NCI-H774 (cell line): Measurements from ENCODE around the gene HOXD4.

Experiments
- DNase-seq: peaks from one replicate; lab custom pipeline; 2025; lab: John Stamatoyannopoulos, UW

The HOXD4 gene

DNA sequence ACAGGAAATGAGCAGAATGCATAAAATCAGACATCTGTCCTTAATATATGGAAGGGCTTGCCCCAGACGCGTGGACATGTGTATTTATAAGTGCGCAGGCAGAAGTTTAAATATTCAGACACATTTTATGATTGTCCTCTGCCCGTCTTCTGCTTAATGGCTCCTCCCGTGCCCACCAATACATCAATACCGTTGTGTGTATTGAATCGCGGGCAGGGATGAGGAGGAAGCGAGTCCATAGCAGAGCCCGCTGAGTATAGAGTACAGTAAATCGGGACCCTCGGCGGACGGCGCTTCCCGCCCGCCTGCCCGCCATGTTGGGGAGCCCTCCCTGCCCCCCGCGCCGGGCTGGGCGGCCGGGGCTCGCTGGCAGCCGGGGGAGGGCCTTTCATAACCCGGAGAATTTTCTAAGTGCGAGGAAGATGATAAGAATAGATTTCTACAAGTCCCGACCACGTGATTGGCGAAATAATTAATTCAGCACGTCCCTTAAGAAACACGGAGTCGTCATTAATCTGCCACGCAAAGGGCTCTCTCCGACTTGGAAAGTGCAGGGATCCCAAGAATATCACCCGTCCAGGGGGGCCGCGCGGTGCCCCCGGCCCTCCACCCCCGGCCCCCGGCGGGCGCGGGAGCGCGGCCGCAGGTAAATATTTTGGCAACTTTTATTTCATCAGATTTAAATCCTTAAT is 5.6 kb downstream of the HOXD4 start, which contains the start of gene HOXD3:
Gene HOXD3, plus strand, starts transcription at position 501 of the 692 bp plus-strand sequence. CDS start 11,808 bp downstream, outside the sequence.
- no peak for DNase-seq

DNA sequence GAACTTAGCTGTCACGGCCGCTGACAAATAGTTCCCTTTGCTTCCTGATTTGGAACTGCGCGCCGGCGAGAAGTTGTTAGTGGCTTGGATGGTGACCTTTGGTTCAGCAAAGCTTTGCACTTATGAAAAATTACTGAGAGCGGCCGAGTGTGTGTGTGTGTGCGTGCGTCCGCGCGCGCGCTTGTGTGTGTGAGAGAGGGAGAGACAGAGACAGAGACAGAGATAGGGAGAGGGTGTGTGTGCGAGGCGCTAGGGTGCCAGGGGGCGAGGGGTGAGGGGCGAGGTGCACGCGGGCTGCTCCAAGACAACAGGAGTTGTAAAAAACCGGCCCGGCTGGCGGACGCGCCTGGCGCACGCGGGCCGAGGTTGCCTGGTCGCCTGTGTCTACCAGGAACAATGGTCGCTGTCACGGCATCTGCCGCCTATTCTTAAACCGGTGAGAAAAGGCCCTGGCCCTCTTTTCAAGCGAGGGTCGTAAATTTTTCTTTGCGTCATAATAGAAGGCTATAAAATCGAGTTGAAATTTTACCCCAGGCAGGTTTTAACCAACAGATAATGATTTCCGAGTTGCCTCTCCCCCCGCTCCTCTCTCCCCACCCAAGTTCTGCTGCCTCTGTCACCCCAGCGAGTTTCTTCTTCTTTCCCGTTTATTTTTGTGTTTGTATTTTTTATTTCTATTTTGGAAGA is 6.3 kb downstream of the HOXD4 start:
- DNase-seq: no peak

GRCh38 chr2:176158186-176158591 is 6.8 kb downstream of the HOXD4 start:
- DNase-seq: no peak

DNA sequence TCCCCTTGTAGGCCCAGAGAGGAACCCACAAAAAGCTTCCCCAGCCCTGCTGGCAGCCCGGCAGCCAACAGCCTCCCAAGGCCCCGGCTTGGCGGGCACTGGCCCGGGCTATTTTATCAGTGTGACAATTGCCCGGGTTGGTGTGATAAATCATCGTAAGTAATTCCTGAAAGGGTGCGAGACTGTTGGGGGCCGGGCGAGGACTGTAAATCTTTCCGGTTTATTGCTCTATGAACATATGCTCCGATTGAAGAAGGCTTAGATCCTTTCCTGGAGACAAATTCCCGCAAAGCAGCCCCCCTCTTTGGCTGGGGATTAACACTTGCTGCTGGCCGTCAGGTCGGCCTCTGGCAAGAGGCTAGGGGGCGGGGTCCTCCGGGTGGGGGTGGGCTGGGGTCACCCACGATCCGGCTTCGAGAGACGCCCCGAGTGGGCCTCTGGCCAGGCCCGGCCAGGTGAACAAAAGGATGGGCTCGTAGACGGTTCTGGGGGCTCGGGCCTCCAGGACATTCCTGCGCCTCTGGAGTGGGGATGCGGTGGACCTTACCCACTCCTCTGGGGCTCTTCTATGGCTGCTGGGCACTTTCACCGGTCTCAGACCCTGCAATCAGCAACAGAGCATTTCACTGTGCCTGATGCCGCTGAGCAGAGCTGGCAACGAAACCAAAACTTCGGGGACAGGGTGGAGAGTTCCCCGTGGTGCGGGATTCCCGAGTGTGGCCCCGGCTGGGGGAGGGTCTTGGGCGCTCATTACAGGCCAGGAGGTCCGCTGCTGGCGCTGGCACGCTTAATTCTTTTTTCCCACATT is 7.7 kb downstream of the HOXD4 start:
- no peak for DNase-seq

GRCh38 chr2:176159663-176160250 is 8.4 kb downstream of the HOXD4 start:
- DNase-seq: no peak

DNA sequence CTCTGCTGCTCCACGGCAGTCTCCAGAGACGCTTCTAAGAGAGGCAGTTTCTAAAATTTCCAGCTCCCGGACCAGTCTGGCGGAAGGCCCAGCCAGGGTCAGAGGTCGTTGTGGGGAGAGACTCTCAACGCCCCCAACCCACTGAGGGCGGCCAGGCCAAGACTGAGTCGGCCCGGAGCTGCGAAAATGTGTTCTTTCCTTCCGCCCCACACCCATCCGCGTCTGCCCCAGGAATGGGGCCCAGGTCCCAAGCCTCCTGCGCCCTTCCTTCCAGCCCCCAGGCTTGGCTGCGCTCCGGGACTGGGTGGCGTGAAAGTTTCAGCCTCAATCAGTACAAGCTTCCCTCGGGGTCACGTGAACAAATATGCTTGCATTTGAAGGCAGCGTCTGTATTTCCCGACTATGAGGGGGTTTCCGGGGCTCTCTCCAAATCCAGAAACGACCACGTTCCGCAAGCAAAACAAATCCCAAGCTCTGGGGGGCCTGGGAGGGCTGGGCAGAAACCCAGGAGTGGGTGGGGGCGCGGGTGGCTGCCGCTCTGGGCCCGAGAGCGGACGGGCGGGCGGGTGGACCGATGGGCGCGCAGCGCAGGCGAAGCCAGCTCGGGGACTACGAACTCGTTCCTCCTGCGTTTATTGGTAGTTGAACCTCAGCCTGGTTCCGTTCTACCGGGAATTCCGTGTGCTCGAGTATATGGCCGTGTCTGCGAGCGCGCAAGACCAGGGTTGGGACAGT is 9.1 kb downstream of the HOXD4 start:
- DNase-seq: no peak

DNA sequence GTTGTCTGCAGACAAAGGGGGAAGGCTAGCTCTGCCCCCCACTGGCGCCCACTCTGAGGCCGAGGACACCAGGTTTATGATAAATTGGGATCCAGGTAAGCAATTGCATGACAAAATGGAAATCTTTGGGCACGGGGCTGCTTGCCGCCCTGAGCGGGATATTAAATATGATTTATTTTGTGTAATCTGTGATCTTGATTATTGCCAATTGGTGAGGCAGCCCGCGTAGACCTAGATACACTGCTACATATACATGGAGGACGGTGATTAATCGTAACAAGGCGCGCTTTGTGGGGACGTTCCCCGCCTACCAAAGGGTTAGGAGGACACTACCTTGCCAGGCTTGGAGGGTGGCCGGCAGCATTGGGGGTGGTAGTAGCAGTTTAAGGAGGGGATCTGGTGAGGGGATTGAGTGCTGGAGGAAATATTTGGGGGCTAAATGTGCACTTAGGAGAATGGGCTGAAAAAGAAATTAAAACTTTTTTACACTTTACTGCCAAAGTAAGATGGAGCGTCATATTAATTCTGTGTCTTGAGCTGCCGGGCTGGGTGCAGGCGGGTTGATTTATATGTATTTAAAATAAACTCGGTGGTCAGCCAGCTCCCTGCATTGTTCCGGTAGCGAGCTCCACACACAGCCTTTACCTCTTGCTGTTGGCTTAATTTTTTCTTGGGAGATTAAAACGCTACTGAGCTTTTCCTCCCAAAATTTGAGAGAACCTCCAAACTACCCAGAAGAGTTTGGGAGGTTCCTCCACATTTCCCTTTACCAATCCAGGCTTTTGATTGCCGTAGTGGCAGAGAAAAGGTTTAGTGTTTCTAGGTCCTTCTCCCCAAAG is 9.9 kb downstream of the HOXD4 start:
- no peak for DNase-seq

DNA sequence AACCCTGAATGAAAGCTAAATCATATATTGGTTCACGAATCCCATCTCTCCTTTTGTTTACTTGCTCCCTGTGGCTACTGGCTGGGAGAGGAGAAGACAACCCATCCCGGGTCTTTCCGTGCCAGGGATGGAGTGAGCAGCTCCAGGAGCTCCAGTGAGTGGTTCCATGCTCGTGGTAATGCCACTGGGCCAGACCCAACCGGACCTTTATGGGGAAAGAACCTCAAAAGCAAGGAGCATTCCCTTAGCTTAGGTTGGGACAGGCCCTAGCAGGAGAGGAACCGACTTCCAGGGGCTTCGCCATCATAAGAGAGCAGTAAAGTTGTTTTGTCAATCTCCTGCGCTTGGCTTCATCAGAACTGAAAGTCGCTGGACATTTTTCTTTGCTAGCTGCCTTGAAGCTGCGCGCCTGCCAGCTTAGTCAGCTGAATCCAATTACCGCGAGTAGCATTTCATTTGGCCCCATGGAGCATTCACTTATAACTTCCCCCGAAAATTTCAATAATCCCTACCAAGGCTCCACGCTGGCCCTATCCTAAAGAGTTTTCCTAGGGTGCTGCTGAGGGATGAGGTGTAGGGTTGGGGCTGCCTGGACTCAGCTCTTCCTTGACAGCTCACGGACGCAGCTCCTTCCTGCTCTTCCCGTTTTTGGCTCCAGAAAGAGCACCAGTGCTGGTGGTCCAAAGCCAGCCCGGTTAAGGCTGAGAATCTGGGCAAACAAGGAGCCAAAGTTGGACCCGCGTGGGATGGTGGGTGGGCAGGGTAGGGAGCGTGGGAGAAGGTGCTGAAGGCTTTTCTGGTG is 10.7 kb downstream of the HOXD4 start:
- DNase-seq: no peak

- DNase-seq: no peak
Observed at GRCh38 chr2:176162911-176163671, 11.7 kb downstream of the HOXD4 start.

GRCh38 chr2:176163672-176164056 is 12.3 kb downstream of the HOXD4 start:
- DNase-seq: no peak

DNA sequence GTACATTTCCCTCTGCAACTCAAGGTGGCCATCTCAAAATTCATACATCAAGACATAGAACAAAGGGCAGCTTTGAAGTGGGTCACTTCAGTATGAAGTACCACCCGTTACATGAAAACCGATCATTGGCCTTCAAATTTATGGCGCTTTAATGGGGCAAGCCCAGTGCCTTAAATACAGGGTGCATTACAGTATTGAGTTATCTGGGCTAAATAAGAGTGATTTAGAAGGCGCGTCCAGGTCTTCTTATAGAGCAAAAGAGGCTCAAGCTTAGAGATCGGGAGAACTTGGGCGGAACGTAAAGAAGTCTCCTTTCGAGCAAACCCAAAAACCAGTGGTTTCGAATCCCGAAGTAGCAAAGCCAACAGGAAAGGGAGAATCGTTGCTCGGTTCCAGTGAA is 12.9 kb downstream of the HOXD4 start:
- DNase-seq: no peak

- DNase-seq: no peak
Observed at GRCh38 chr2:176164611-176165369, 13.4 kb downstream of the HOXD4 start.

GRCh38 chr2:176165370-176166050 is 14.2 kb downstream of the HOXD4 start:
- no peak for DNase-seq

GRCh38 chr2:176166272-176166671 is 14.9 kb downstream of the HOXD4 start:
- no peak for DNase-seq

GRCh38 chr2:176167398-176167797 is 16.0 kb downstream of the HOXD4 start:
- DNase-seq: no peak

GRCh38 chr2:176169181-176169580 is 17.8 kb downstream of the HOXD4 start:
- DNase-seq: no peak

GRCh38 chr2:176169711-176170110 is 18.4 kb downstream of the HOXD4 start:
- no peak for DNase-seq
